H9 (cell line): Measurements from ENCODE around the gene TEX54. TPM values are rescaled to one million over a fixed set of nuclear protein-coding genes. Genes with fewer than 3 reads are reported as not detected.

Experiments used
- DNase-seq: peaks from one replicate; pipeline ENCODE4 v3.0.0-alpha.2; 2017
- H2AFZ ChIP-seq: one replicate; pipeline ENCODE4 v1.6.1; 2013; ENCODE audit warnings: mild to moderate bottlenecking, low read length, control low read depth, moderate library complexity
- H2AK5ac ChIP-seq: 2 replicates; pipeline ENCODE4 v1.6.1; 2013; ENCODE audit warnings: low read length, control low read depth, mixed read lengths; ENCODE audit not compliant: insufficient read length
- H2BK120ac ChIP-seq: one replicate; pipeline ENCODE4 v1.6.1; 2013; ENCODE audit warnings: low read depth, mild to moderate bottlenecking, low read length, control low read depth, inconsistent platforms; ENCODE audit not compliant: poor library complexity, severe bottlenecking
- H2BK12ac ChIP-seq: 2 replicates; pipeline ENCODE4 v1.6.1; 2013; ENCODE audit warnings: low read length, control low read depth, mixed read lengths, low read depth; ENCODE audit not compliant: insufficient read length
- H2BK15ac ChIP-seq: 2 replicates; pipeline ENCODE4 v1.6.1; 2013; ENCODE audit warnings: low read depth, low read length, control low read depth
- H2BK20ac ChIP-seq: one replicate; pipeline ENCODE4 v1.6.1; 2013; ENCODE audit warnings: low read depth, mild to moderate bottlenecking, low read length, control low read depth, inconsistent platforms; ENCODE audit not compliant: poor library complexity, severe bottlenecking
- H2BK5ac ChIP-seq: 2 replicates; pipeline ENCODE4 v1.6.1; 2013; ENCODE audit warnings: low read length, control low read depth, mixed read lengths; ENCODE audit not compliant: insufficient read length
- H3K14ac ChIP-seq: 2 replicates; pipeline ENCODE4 v1.6.1; 2013; ENCODE audit warnings: low read length, control low read depth; ENCODE audit not compliant: insufficient read depth
- H3K18ac ChIP-seq: 2 replicates; pipeline ENCODE4 v1.6.1; 2013; ENCODE audit warnings: low read depth, mild to moderate bottlenecking, mixed read lengths, low read length, control low read depth; ENCODE audit not compliant: insufficient read length
- H3K23ac ChIP-seq: 2 replicates; pipeline ENCODE4 v1.6.1; 2013; ENCODE audit warnings: low read length, control low read depth, mixed read lengths, low read depth; ENCODE audit not compliant: insufficient read length
- H3K23me2 ChIP-seq: 2 replicates; pipeline ENCODE4 v1.6.1; 2013; ENCODE audit warnings: low read depth, mild to moderate bottlenecking, mixed read lengths, low read length, control low read depth; ENCODE audit not compliant: insufficient read length, poor library complexity, severe bottlenecking
- H3K27ac ChIP-seq: 2 replicates; pipeline ENCODE4 v1.5.1; 2013; ENCODE audit warnings: low read length, control low read depth, mixed read lengths, low read depth; ENCODE audit not compliant: insufficient read length
- H3K27me3 ChIP-seq: 2 replicates; pipeline ENCODE4 v1.6.1; 2013; ENCODE audit warnings: low read length, control low read depth, inconsistent platforms; ENCODE audit not compliant: insufficient read depth
- H3K4ac ChIP-seq: 2 replicates; pipeline ENCODE4 v1.6.1; 2013; ENCODE audit warnings: low read depth, mild to moderate bottlenecking, control low read depth, inconsistent platforms, low read length, moderate library complexity
- H3K4me1 ChIP-seq: 2 replicates; pipeline ENCODE4 v1.6.1; 2013; ENCODE audit warnings: low read length, control low read depth, inconsistent platforms; ENCODE audit not compliant: insufficient read depth
- H3K4me2 ChIP-seq: 2 replicates; pipeline ENCODE4 v1.6.1; 2013; ENCODE audit warnings: low read length, control low read depth, mixed read lengths; ENCODE audit not compliant: insufficient read length, insufficient read depth
- H3K56ac ChIP-seq: 2 replicates; pipeline ENCODE4 v1.6.1; 2013; ENCODE audit warnings: low read depth, mild to moderate bottlenecking, mixed read lengths, low read length, control low read depth; ENCODE audit not compliant: insufficient read length
- H3K79me1 ChIP-seq: 2 replicates; pipeline ENCODE4 v1.6.1; 2013; ENCODE audit warnings: low read depth, mild to moderate bottlenecking, moderate library complexity, low read length, control low read depth, inconsistent platforms; ENCODE audit not compliant: insufficient read depth, poor library complexity, severe bottlenecking
- H3K79me2 ChIP-seq: 2 replicates; pipeline ENCODE4 v1.6.1; 2013; ENCODE audit warnings: low read length, control low read depth, inconsistent platforms; ENCODE audit not compliant: insufficient read depth
- H3K9ac ChIP-seq: 2 replicates; pipeline ENCODE4 v1.6.1; 2013; ENCODE audit warnings: low read length, control low read depth, mixed read lengths; ENCODE audit not compliant: insufficient read length; ENCODE audit errors: extremely low read depth
- H3K9me3 ChIP-seq: one replicate; pipeline ENCODE4 v1.6.1; 2013; ENCODE audit warnings: low read depth, low read length, inconsistent platforms; ENCODE audit not compliant: control insufficient read depth
- H3T11ph ChIP-seq: one replicate; pipeline ENCODE4 v1.6.1; 2013; ENCODE audit warnings: mild to moderate bottlenecking, low read length, control low read depth, inconsistent platforms
- H4K20me1 ChIP-seq: one replicate; pipeline ENCODE4 v1.6.1; 2013; ENCODE audit not compliant: control insufficient read depth, insufficient read length, insufficient read depth
- H4K5ac ChIP-seq: 2 replicates; pipeline ENCODE4 v1.6.1; 2013; ENCODE audit warnings: low read depth, mild to moderate bottlenecking, mixed read lengths, low read length, control low read depth; ENCODE audit not compliant: insufficient read length
- H4K8ac ChIP-seq: replicated peaks from 2 replicates; pipeline ENCODE4 v1.6.1; 2013; ENCODE audit warnings: low read length, control low read depth, mixed read lengths, low read depth; ENCODE audit not compliant: insufficient read length
- H4K91ac ChIP-seq: 2 replicates; pipeline ENCODE4 v1.6.1; 2013; ENCODE audit warnings: low read depth, mild to moderate bottlenecking, moderate library complexity, mixed read lengths, low read length, control low read depth; ENCODE audit not compliant: insufficient read length
- H3K27ac Mint-ChIP-seq, 3 experiments: 2 replicates in 2 of 3; 3 replicates in 1 of 3; pipeline ENCODE4 v1.8.0; 2020 to 2021; ENCODE audit warnings: mixed read lengths in 3 of 3, mild to moderate bottlenecking in 1 of 3, moderate library complexity in 1 of 3
- H3K27me3 Mint-ChIP-seq: 2 replicates; pipeline ENCODE4 v1.8.0; 2021; ENCODE audit warnings: low read depth, mild to moderate bottlenecking, moderate library complexity, mixed read lengths
- H3K36me3 Mint-ChIP-seq, 3 experiments: 2 replicates in 2 of 3; 3 replicates in 1 of 3; pipeline ENCODE4 v1.8.0; 2020 to 2021; ENCODE audit warnings: low read depth in 3 of 3, mixed read lengths in 3 of 3; ENCODE audit not compliant: insufficient read depth in 1 of 3
- H3K4me1 Mint-ChIP-seq, 2 experiments: 2 replicates each; pipeline ENCODE4 v1.8.0; 2020; ENCODE audit warnings: mixed read lengths in 2 of 2
- H3K4me3 Mint-ChIP-seq, 2 experiments: 2 replicates in 1 of 2; 3 replicates in 1 of 2; pipeline ENCODE4 v1.8.0; 2020 to 2021; ENCODE audit warnings: mild to moderate bottlenecking in 2 of 2, mixed read lengths in 2 of 2, moderate library complexity in 1 of 2
- H3K9me3 Mint-ChIP-seq, 2 experiments: 2 replicates in 1 of 2; 3 replicates in 1 of 2; pipeline ENCODE4 v1.8.0; 2020; ENCODE audit warnings: mild to moderate bottlenecking in 2 of 2, mixed read lengths in 2 of 2, moderate library complexity in 1 of 2
- CTCF ChIP-seq: fragments of 200-600 bp; sonication (generic); conservative IDR thresholded peaks from 3 replicates; pipeline ENCODE4 v1.8.0; 2021; ENCODE audit warnings: antibody characterized with exemption, mild to moderate bottlenecking
- WGBS: extraction: QIAGEN DNeasy Blood & Tissue Kit; methylation state at CpG from one replicate; pipeline ENCODE4 v1.1.7; 2013; ENCODE audit warnings: missing lambda C conversion rate, low lambda C conversion rate, mixed read lengths; ENCODE audit not compliant: insufficient read length; ENCODE audit errors: extremely low coverage; 5-methylcytosine and 5-hydroxymethylcytosine counted together
- total RNA-seq: library from RNA; stranded (reverse); gene quantifications from 2 replicates; pipeline ENCODE4 v1.2.1, GENCODE V29; 2021

The TEX54 gene
- total RNA-seq, 1 experiment from 2014 or later, result 1.2 TPM

GRCh38 chr11:62792202-62792575, 40.5 kb downstream of the TEX54 start:
- Histone ChIP-seq H4K5ac (no peak overlapping the region), H2BK20ac (no peak overlapping the region), H3K56ac (no peak overlapping the region), H3K14ac (no peak overlapping the region), H3K4me1 (no peaks in the 10 kb centered on the region), H3K27me3 (no peaks in the 10 kb centered on the region), H3T11ph (no peak overlapping the region), H2BK12ac (no peak overlapping the region), H2BK15ac (no peak overlapping the region; the same call in 1 of the 2 replicates), H2AFZ (no peak overlapping the region), H3K27ac (no peak overlapping the region), H2BK120ac (no peak overlapping the region), H3K9me3 (no peaks in the 10 kb centered on the region), H3K79me2 (no peaks in the 10 kb centered on the region; the same call in 1 of the 2 replicates), H3K4ac (no peak overlapping the region), H3K23ac (no peak overlapping the region), H2AK5ac (no peak overlapping the region), H3K23me2 (peaks cover 4% of the 10 kb centered on the region), H4K20me1 (no peaks in the 10 kb centered on the region), H4K8ac (no peak overlapping the region), H3K9ac (no peak overlapping the region), H2BK5ac (no peak overlapping the region), H4K91ac (no peak overlapping the region), H3K4me2 (peak overlapping the region; percentile 74), H3K18ac (no peak overlapping the region), H3K79me1 (no peaks in the 10 kb centered on the region)
- Mint-ChIP-seq H3K27me3 (no peaks in the 10 kb centered on the region; the same call in 1 of the 2 replicates), H3K27ac (peak overlapping the region in 2 of 3 experiments; percentile 85 to 86; a peak in 5 of 7 replicates), H3K4me1 (peaks cover 24 to 30% of the 10 kb centered on the region in 2 experiments), H3K36me3 (peaks cover 43 to 85% (median 63%) of the 10 kb centered on the region in 3 experiments), H3K9me3 (no peaks in the 10 kb centered on the region; a peak in 1 of 5 replicates), H3K4me3 (peak overlapping the region; percentile 89 to 94)
- TF ChIP-seq CTCF, result no peak
- no CpG with 5 or more reads among the region's 11 CpGs for WGBS
- peak; percentile 52 for DNase-seq
